WTC11 (cell line): ENCODE data around the gene ADAD2. TPM values are rescaled to one million over a fixed set of nuclear protein-coding genes. Genes with fewer than 3 reads are reported as not detected.

Experiments
- ATAC-seq: fragments of 200-7000 bp; cut with Tn5 transposase; 2 replicates; pipeline ENCODE4 v1.10.0; 2021; ENCODE audit warnings: mild to moderate bottlenecking, moderate library complexity
- CTCF ChIA-PET: fragments of 300-600 bp; sonication (Branson Sonifier 250); formaldehyde crosslinking; loops from one replicate; lab custom pipeline; 2021; ENCODE audit warnings: antibody characterized with exemption; lab: Charles Lee
- POLR2A ChIA-PET: fragments of 350-600 bp; sonication (Branson Sonifier 250); formaldehyde crosslinking; loops from one replicate; lab custom pipeline; 2021; ENCODE audit warnings: antibody characterized with exemption; lab: Charles Lee
- DNase-seq: peaks from one replicate; pipeline ENCODE4 v3.0.0; 2021; ENCODE audit warnings: low spot score
- H3K27ac Mint-ChIP-seq: 2 replicates; pipeline ENCODE4 v1.8.0; 2021; ENCODE audit warnings: mixed read lengths
- H3K27me3 Mint-ChIP-seq: 2 replicates; pipeline ENCODE4 v1.8.0; 2021; ENCODE audit warnings: low read depth, mild to moderate bottlenecking, moderate library complexity, mixed read lengths
- H3K36me3 Mint-ChIP-seq: 2 replicates; pipeline ENCODE4 v1.8.0; 2021; ENCODE audit warnings: mixed read lengths
- H3K4me1 Mint-ChIP-seq: 2 replicates; pipeline ENCODE4 v1.8.0; 2022; ENCODE audit warnings: mixed read lengths
- H3K4me3 Mint-ChIP-seq: 2 replicates; pipeline ENCODE4 v1.8.0; 2021; ENCODE audit warnings: mild to moderate bottlenecking, moderate library complexity, mixed read lengths
- H3K9me3 Mint-ChIP-seq: 2 replicates; pipeline ENCODE4 v1.8.0; 2021; ENCODE audit warnings: mixed read lengths
- AR ChIP-seq: fragments of 250-450 bp; sonication (Bioruptor Pico); IDR thresholded peaks from 2 replicates; pipeline ENCODE4 v1.9.0; 2021; ENCODE audit warnings: mild to moderate bottlenecking
- ATF2 ChIP-seq: sonication (generic); formaldehyde crosslinking; IDR thresholded peaks from 2 replicates; pipeline ENCODE4 v1.8.1; 2022; ENCODE audit warnings: low read depth, missing genetic modification reagents, borderline replicate concordance
- ATF3 ChIP-seq: sonication (generic); formaldehyde crosslinking; conservative IDR thresholded peaks from 2 replicates; pipeline ENCODE4 v1.8.1; 2022; ENCODE audit warnings: mild to moderate bottlenecking, missing genetic modification reagents
- ATF6 ChIP-seq: sonication (generic); formaldehyde crosslinking; IDR thresholded peaks from 2 replicates; pipeline ENCODE4 v1.8.1; 2023; ENCODE audit warnings: mild to moderate bottlenecking, missing genetic modification reagents
- E2F1 ChIP-seq: sonication (generic); formaldehyde crosslinking; IDR thresholded peaks from 2 replicates; pipeline ENCODE4 v1.8.0; 2022; ENCODE audit warnings: mild to moderate bottlenecking, missing genetic modification reagents
- E2F5 ChIP-seq: sonication (generic); formaldehyde crosslinking; IDR thresholded peaks from 2 replicates; pipeline ENCODE4 v1.8.1; 2022; ENCODE audit warnings: mild to moderate bottlenecking, moderate library complexity, missing genetic modification reagents
- EMX1 ChIP-seq: fragments of 250-450 bp; sonication (Bioruptor Pico); IDR thresholded peaks from 2 replicates; pipeline ENCODE4 v1.8.0; 2021; ENCODE audit warnings: mild to moderate bottlenecking
- ESRRA ChIP-seq: sonication (generic); formaldehyde crosslinking; IDR thresholded peaks from 2 replicates; pipeline ENCODE4 v1.8.1; 2022; ENCODE audit warnings: mild to moderate bottlenecking, missing genetic modification reagents, borderline replicate concordance
- IRF1 ChIP-seq: sonication (generic); formaldehyde crosslinking; IDR thresholded peaks from 2 replicates; pipeline ENCODE4 v1.8.0; 2023; ENCODE audit warnings: missing genetic modification reagents
- TP53 ChIP-seq: sonication (generic); formaldehyde crosslinking; IDR thresholded peaks from 2 replicates; pipeline ENCODE4 v1.8.1; 2023; ENCODE audit warnings: mild to moderate bottlenecking, missing genetic modification reagents
- USF1 ChIP-seq: sonication (generic); formaldehyde crosslinking; IDR thresholded peaks from 2 replicates; pipeline ENCODE4 v1.8.0; 2022; ENCODE audit warnings: mild to moderate bottlenecking, missing genetic modification reagents
- ZBTB21 ChIP-seq: sonication (generic); formaldehyde crosslinking; IDR thresholded peaks from 2 replicates; pipeline ENCODE4 v1.8.1; 2023; ENCODE audit warnings: mild to moderate bottlenecking, missing genetic modification reagents, borderline replicate concordance
- ZBTB43 ChIP-seq: sonication (generic); formaldehyde crosslinking; IDR thresholded peaks from 2 replicates; pipeline ENCODE4 v1.8.1; 2023; ENCODE audit warnings: mild to moderate bottlenecking, missing genetic modification reagents
- total RNA-seq: library from RNA; stranded (reverse); gene quantifications from 3 replicates; pipeline ENCODE4 v1.2.3, GENCODE V29; 2021

Gene ADAD2
- total RNA-seq, 1 experiment from 2014 or later = 1.6 TPM

- Mint-ChIP-seq H3K4me1 (no peaks in the 10 kb centered on the region), H3K27ac (no peak overlapping the region), H3K27me3 (no peaks in the 10 kb centered on the region; the same call in 1 of the 2 replicates), H3K9me3 (no peaks in the 10 kb centered on the region), H3K4me3 (no peak overlapping the region), H3K36me3 (no peaks in the 10 kb centered on the region)
- ChIA-PET POLR2A (no interaction called here), CTCF (interaction anchor here (0.8 kb wide), 1 partner anchor 70 kb away, joined by 4 read pairs; no protein-coding TSS in a partner anchor)
- DNase-seq (no peak), ATAC-seq (no peak)
- TF ChIP-seq ESRRA (CRISPR knock-in tag) = no peak
- no peak for TF ChIP-seq ATF3 (CRISPR knock-in tag)
- no peak for TF ChIP-seq IRF1
- TF ChIP-seq ATF2 (CRISPR knock-in tag) = no peak
- no peak for TF ChIP-seq TP53 (CRISPR knock-in tag)
- no peak for TF ChIP-seq EMX1 (CRISPR knock-in tag)
- no peak for TF ChIP-seq AR (CRISPR knock-in tag)
- TF ChIP-seq E2F1 (CRISPR knock-in tag) = no peak
- TF ChIP-seq ZBTB43 (CRISPR knock-in tag) = no peak
- no peak for TF ChIP-seq USF1 (CRISPR knock-in tag)
- no peak for TF ChIP-seq ATF6
- TF ChIP-seq E2F5 = no peak
- TF ChIP-seq ZBTB21 (CRISPR knock-in tag) = no peak
These were observed 25.2 kb upstream of the ADAD2 start for GRCh38 chr16:84165746-84166145.
